Effector memory CD4-positive, alpha-beta T cell (primary cell): ENCODE measurements around the gene DAB1.

Experiments
- DNase-seq, 3 donors: peaks; one replicate each; pipeline ENCODE4 v3.0.0-alpha.2; 2020
- H3K27ac ChIP-seq: 2 replicates; pipeline ENCODE4 v1.7.0; 2013; ENCODE audit warnings: mild to moderate bottlenecking, low read length, moderate library complexity; ENCODE audit not compliant: insufficient read depth, poor library complexity, severe bottlenecking
- H3K27me3 ChIP-seq: replicated peaks from 2 replicates; pipeline ENCODE4 v1.7.0; 2013; ENCODE audit warnings: mild to moderate bottlenecking, low read length; ENCODE audit not compliant: insufficient read depth, control insufficient read depth, poor library complexity, severe bottlenecking
- H3K36me3 ChIP-seq: 2 replicates; pipeline ENCODE4 v1.7.0; 2013; ENCODE audit warnings: mild to moderate bottlenecking, low read length, moderate library complexity; ENCODE audit not compliant: control insufficient read depth, insufficient read depth
- H3K4me1 ChIP-seq: 2 replicates; pipeline ENCODE4 v1.7.0; 2013; ENCODE audit warnings: low read length, mild to moderate bottlenecking; ENCODE audit not compliant: control insufficient read depth, insufficient read depth, poor library complexity, severe bottlenecking
- H3K4me3 ChIP-seq: 2 replicates; pipeline ENCODE4 v1.7.0; 2013; ENCODE audit warnings: low read length, low read depth, mild to moderate bottlenecking; ENCODE audit not compliant: insufficient read depth, poor library complexity, severe bottlenecking
- H3K9me3 ChIP-seq: 2 replicates; pipeline ENCODE4 v1.7.0; 2013; ENCODE audit warnings: mild to moderate bottlenecking, low read length, moderate library complexity; ENCODE audit not compliant: control insufficient read depth

The DAB1 gene

DNA sequence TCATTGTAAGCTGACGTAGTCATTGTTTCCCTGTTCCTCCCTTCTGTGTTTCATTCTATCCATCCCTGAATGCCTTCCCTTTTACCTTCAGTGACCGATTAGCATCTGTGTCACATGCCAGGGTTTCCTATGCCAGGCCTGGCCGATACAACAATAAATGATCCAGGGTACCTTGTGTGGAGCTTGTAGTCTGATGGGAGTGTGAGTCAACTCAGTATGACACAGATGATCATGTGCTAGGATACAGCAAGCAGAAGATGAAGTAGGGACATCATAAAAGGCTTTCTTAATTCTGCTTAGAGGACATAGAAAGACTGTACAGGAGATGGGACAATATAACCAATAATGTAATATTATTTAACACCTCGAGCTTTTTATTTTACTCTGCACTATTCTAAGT lies 294.0 kb downstream of the DAB1 start:
- DNase-seq, result no peak
- Histone ChIP-seq H3K4me3 (no peak overlapping the region), H3K4me1 (no peaks in the 10 kb centered on the region), H3K9me3 (no peaks in the 10 kb centered on the region), H3K27ac (no peak overlapping the region), H3K36me3 (no peaks in the 10 kb centered on the region), H3K27me3 (no peaks in the 10 kb centered on the region)

- H3K27ac ChIP-seq, result no peak overlapping the region
- H3K36me3 ChIP-seq, result no peaks in the 10 kb centered on the region
Measured at GRCh38 chr1:57127976-57128375, 295.9 kb downstream of the DAB1 start.

GRCh38 chr1:57124768-57125446 lies 299.0 kb downstream of the DAB1 start:
- no peak overlapping the region for H3K27ac ChIP-seq
- H3K4me3 ChIP-seq, result no peak overlapping the region
- no peaks in the 10 kb centered on the region for H3K27me3 ChIP-seq
- DNase-seq, result no peak
- no peaks in the 10 kb centered on the region for H3K36me3 ChIP-seq
- H3K9me3 ChIP-seq, result no peaks in the 10 kb centered on the region
- no peaks in the 10 kb centered on the region for H3K4me1 ChIP-seq

More at GRCh38 chr1:57127976-57128375, 295.9 kb downstream of the DAB1 start:
- Histone ChIP-seq H3K4me1 (no peaks in the 10 kb centered on the region), H3K4me3 (no peak overlapping the region), H3K27me3 (no peaks in the 10 kb centered on the region), H3K9me3 (no peaks in the 10 kb centered on the region)
- no peak for DNase-seq

DNA sequence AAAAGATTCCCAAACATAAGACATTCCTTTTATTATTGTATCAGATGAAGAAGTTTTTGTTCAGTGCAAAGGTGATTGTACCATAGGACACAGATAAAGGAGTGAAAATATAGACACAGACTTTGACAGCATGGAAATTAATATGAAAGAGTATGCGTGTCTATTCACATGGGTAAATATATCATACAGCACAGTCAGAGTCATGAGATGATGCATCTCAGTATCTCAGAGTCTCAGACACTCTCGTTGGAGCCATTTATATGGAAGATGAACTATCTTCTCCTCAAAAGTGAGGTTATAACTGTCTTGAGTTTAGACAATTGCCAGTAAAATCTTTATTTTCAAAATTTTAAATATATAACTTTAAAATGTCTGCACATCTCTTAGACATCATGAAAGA lies 299.7 kb downstream of the DAB1 start:
- Histone ChIP-seq H3K27me3 (no peaks in the 10 kb centered on the region), H3K4me3 (no peak overlapping the region), H3K27ac (no peak overlapping the region), H3K36me3 (no peaks in the 10 kb centered on the region), H3K9me3 (no peaks in the 10 kb centered on the region), H3K4me1 (no peaks in the 10 kb centered on the region)
- no peak for DNase-seq

GRCh38 chr1:57122031-57122430 lies 301.8 kb downstream of the DAB1 start:
- DNase-seq, result no peak
- H3K4me3 ChIP-seq, result no peak overlapping the region
- H3K36me3 ChIP-seq, result no peaks in the 10 kb centered on the region
- H3K27me3 ChIP-seq, result no peaks in the 10 kb centered on the region
- H3K4me1 ChIP-seq, result no peaks in the 10 kb centered on the region
- H3K9me3 ChIP-seq, result no peaks in the 10 kb centered on the region
- no peak overlapping the region for H3K27ac ChIP-seq

GRCh38 chr1:57118948-57119603 lies 304.8 kb downstream of the DAB1 start:
- no peak for DNase-seq
- no peak overlapping the region for H3K4me3 ChIP-seq

DNA sequence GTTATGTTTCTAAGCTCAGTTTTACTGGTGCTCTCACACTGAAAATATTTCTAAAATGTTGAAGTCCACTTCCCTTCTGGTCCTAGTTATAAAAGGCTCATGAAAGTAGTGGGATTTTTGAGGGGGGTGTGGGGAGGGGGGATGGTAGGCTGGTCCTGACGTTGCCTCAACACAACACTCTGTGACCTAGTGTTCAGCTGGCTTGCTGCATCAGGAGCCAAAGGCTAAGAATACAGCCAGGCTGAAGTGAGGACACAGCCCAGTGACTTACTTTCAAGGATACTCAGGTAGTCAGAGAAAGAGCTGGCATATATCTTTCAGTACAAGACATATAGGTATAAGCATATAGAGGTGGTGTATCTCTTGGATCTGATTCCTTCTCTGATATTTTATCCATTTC lies 306.1 kb downstream of the DAB1 start:
- no peaks in the 10 kb centered on the region for H3K9me3 ChIP-seq
- H3K4me1 ChIP-seq, result no peaks in the 10 kb centered on the region
- DNase-seq, result no peak
- H3K27ac ChIP-seq, result no peak overlapping the region
- no peak overlapping the region for H3K4me3 ChIP-seq
- H3K27me3 ChIP-seq, result no peaks in the 10 kb centered on the region
- H3K36me3 ChIP-seq, result no peaks in the 10 kb centered on the region

More at GRCh38 chr1:57118948-57119603, 304.8 kb downstream of the DAB1 start:
- no peaks in the 10 kb centered on the region for H3K36me3 ChIP-seq
- H3K27ac ChIP-seq, result no peak overlapping the region
- no peaks in the 10 kb centered on the region for H3K9me3 ChIP-seq
- H3K4me1 ChIP-seq, result no peaks in the 10 kb centered on the region
- no peaks in the 10 kb centered on the region for H3K27me3 ChIP-seq

GRCh38 chr1:57116871-57117270 lies 307.0 kb downstream of the DAB1 start:
- no peak overlapping the region for H3K4me3 ChIP-seq
- H3K36me3 ChIP-seq, result no peaks in the 10 kb centered on the region
- H3K27ac ChIP-seq, result no peak overlapping the region
- H3K9me3 ChIP-seq, result no peaks in the 10 kb centered on the region
- DNase-seq, result no peak
- no peaks in the 10 kb centered on the region for H3K4me1 ChIP-seq
- no peaks in the 10 kb centered on the region for H3K27me3 ChIP-seq

- H3K4me3 ChIP-seq, result no peak overlapping the region
- H3K4me1 ChIP-seq, result no peaks in the 10 kb centered on the region
- H3K9me3 ChIP-seq, result no peaks in the 10 kb centered on the region
- no peaks in the 10 kb centered on the region for H3K36me3 ChIP-seq
- no peak overlapping the region for H3K27ac ChIP-seq
- H3K27me3 ChIP-seq, result no peaks in the 10 kb centered on the region
- DNase-seq, result no peak
Measured at GRCh38 chr1:57115030-57115614, 308.7 kb downstream of the DAB1 start.

GRCh38 chr1:57112148-57112547 lies 311.7 kb downstream of the DAB1 start:
- H3K4me3 ChIP-seq, result no peak overlapping the region
- DNase-seq, result no peak
- H3K4me1 ChIP-seq, result no peaks in the 10 kb centered on the region
- no peak overlapping the region for H3K27ac ChIP-seq
- H3K9me3 ChIP-seq, result no peaks in the 10 kb centered on the region
- no peaks in the 10 kb centered on the region for H3K27me3 ChIP-seq
- no peaks in the 10 kb centered on the region for H3K36me3 ChIP-seq
